ENCODE data around the gene LAMA5. TPM values are rescaled to one million over a fixed set of nuclear protein-coding genes. Genes with fewer than 3 reads are reported as not detected.

LAMA5 gene
- polyA plus RNA-seq, 3 donors: 0.05 TPM; not detected in 2

DNA sequence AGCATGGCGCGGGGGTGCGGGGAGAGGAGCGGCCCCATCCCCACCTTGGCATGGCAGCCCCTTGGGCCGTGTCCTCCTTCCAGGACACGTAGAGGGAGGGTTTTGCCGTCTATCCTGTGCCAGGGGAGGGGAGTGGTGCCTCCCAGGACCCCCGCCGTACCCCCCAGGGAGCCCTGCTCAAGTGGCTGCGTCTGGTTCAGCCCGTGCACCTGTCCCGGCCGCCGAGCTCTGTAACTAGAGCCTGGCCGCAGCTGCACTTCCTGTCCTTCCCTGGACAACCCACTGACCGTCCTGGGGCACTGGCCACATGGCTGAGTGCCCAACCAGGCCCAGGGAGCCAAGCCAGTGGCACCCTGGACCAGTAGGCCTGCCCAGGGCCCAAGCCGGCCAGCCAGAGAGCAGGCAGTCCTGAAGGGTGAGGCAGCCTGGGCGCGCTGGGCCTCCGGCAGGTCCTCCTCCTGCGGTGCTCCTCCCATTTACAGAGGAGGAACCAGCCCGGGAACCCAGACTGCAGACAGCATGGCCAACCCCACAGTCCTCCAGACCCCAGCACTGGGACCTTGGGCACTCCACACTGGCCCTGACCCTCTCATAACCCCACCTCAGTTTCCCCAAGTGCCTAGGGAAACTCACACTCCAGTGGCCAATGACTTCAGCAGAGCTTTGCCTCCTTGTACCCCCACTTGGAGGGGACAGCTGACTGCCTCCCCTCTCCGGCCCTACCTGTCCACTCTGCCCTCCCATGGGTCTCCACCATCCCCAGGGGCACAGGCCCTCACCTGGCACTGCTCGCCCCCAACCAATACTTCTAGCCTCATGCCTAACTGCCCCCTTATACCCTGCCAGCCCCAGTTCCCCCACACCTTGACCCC is 8.7 kb downstream of the LAMA5 start:
- Histone ChIP-seq H2AFZ (ENCODE audit: insufficient read depth, low read depth, low read length, poor library complexity, severe bottlenecking) (no peak overlapping the region), H4K20me1 (ENCODE audit: insufficient read depth, low read length) (no peaks in the 10 kb centered on the region), H3K4me1 (ENCODE audit: control insufficient read depth in 1 of 2, insufficient read depth in 2 of 2, low read length in 2 of 2) (no peaks in the 10 kb centered on the region), H3K4me3 (replicated peaks in 1 of 3; ENCODE audit: low read depth in 2 of 3, low read length in 3 of 3) (no peak overlapping the region), H3K4me2 (replicated peaks; ENCODE audit: extremely low read depth, low read length, poor library complexity, severe bottlenecking) (no peak overlapping the region), H3K27ac (ENCODE audit: low read depth in 1 of 2, low read length in 2 of 2) (no peak overlapping the region), H3K9ac (ENCODE audit: insufficient read depth, low read length, poor library complexity, severe bottlenecking) (no peak overlapping the region), H3K27me3 (ENCODE audit: control insufficient read depth in 2 of 2, insufficient read depth in 2 of 2, low read length in 2 of 2) (peaks cover 0 to 11% of the 10 kb centered on the region in 2 donors), H3K36me3 (replicated peaks in 1 of 2; ENCODE audit: control insufficient read depth in 1 of 2, insufficient read depth in 2 of 2, low read length in 2 of 2) (no peaks in the 10 kb centered on the region), H3K79me2 (ENCODE audit: insufficient read depth, low read length) (no peaks in the 10 kb centered on the region), H3K9me3 (replicated peaks in 1 of 2; ENCODE audit: control insufficient read depth in 1 of 2, insufficient read depth in 1 of 2, low read length in 2 of 2) (no peaks in the 10 kb centered on the region)
- H3K27ac Mint-ChIP-seq: no peak overlapping the region
- H3K4me3 Mint-ChIP-seq: no peak overlapping the region
- no peaks in the 10 kb centered on the region for H3K9me3 Mint-ChIP-seq
- TF ChIP-seq, protein P1, sequence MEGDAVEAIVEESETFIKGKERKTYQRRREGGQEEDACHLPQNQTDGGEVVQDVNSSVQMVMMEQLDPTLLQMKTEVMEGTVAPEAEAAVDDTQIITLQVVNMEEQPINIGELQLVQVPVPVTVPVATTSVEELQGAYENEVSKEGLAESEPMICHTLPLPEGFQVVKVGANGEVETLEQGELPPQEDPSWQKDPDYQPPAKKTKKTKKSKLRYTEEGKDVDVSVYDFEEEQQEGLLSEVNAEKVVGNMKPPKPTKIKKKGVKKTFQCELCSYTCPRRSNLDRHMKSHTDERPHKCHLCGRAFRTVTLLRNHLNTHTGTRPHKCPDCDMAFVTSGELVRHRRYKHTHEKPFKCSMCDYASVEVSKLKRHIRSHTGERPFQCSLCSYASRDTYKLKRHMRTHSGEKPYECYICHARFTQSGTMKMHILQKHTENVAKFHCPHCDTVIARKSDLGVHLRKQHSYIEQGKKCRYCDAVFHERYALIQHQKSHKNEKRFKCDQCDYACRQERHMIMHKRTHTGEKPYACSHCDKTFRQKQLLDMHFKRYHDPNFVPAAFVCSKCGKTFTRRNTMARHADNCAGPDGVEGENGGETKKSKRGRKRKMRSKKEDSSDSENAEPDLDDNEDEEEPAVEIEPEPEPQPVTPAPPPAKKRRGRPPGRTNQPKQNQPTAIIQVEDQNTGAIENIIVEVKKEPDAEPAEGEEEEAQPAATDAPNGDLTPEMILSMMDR (IDR thresholded peaks at IDR 0.05): no peak
- DNase-seq: no peak
- H3K4me1 Mint-ChIP-seq: no peaks in the 10 kb centered on the region
- intact Hi-C loops (cut with micrococcal nuclease): no loop called here
- no peaks in the 10 kb centered on the region for H3K36me3 Mint-ChIP-seq
- H3K27me3 Mint-ChIP-seq (ENCODE audit: low read depth in 3 of 3): peaks cover 3 to 26% (median 15%) of the 10 kb centered on the region in 3 donors
- WGBS (ENCODE audit: insufficient coverage): 91% methylated on average over 24 of the region's 24 CpGs

DNA sequence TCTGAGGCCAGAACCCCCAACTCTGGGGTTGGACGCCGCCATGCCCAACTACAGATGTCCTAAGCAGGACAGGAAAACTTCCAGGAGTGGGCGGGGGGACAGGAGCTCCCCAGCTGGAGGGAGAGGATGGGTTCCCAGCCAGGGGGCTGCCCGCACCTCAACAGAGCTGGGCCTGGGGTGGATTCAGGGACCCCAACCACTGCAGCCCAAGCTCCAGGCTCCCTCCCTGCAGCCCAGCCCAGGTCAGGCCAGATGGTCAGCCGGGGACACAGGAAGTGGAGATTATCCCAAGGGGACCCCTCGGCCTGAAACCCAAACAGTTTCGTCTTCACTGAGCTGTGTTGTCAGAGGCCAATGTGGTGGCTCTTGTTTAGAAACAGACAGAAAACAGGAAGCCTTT is 9.4 kb downstream of the LAMA5 start:
- H3K4me2 ChIP-seq (replicated peaks; ENCODE audit: extremely low read depth, low read length, poor library complexity, severe bottlenecking): no peak overlapping the region

More for the DNA sequence above, 9.4 kb downstream of the LAMA5 start:
- no peaks in the 10 kb centered on the region for H3K4me1 ChIP-seq (ENCODE audit: control insufficient read depth in 1 of 2, insufficient read depth in 2 of 2, low read length in 2 of 2)
- intact Hi-C loops (cut with micrococcal nuclease): no loop called here
- TF ChIP-seq, protein P1 (IDR thresholded peaks at IDR 0.05): no peak
- H4K20me1 ChIP-seq (ENCODE audit: insufficient read depth, low read length): no peaks in the 10 kb centered on the region
- Mint-ChIP-seq H3K27me3 (ENCODE audit: low read depth in 3 of 3) (peaks cover 3 to 26% (median 14%) of the 10 kb centered on the region in 3 donors), H3K27ac (no peak overlapping the region), H3K9me3 (no peaks in the 10 kb centered on the region), H3K4me1 (no peaks in the 10 kb centered on the region), H3K4me3 (no peak overlapping the region), H3K36me3 (no peaks in the 10 kb centered on the region)
- H3K36me3 ChIP-seq (replicated peaks in 1 of 2; ENCODE audit: control insufficient read depth in 1 of 2, insufficient read depth in 2 of 2, low read length in 2 of 2): no peaks in the 10 kb centered on the region
- H3K9ac ChIP-seq (ENCODE audit: insufficient read depth, low read length, poor library complexity, severe bottlenecking): no peak overlapping the region
- H3K27ac ChIP-seq (ENCODE audit: low read depth in 1 of 2, low read length in 2 of 2): no peak overlapping the region
- H3K79me2 ChIP-seq (ENCODE audit: insufficient read depth, low read length): no peaks in the 10 kb centered on the region
- H3K27me3 ChIP-seq (ENCODE audit: control insufficient read depth in 2 of 2, insufficient read depth in 2 of 2, low read length in 2 of 2): peaks cover 0 to 11% of the 10 kb centered on the region in 2 donors
- no peak for DNase-seq
- no peak overlapping the region for H2AFZ ChIP-seq (ENCODE audit: insufficient read depth, low read depth, low read length, poor library complexity, severe bottlenecking)
- no peak overlapping the region for H3K4me3 ChIP-seq (replicated peaks in 1 of 3; ENCODE audit: low read depth in 2 of 3, low read length in 3 of 3)
- no peaks in the 10 kb centered on the region for H3K9me3 ChIP-seq (replicated peaks in 1 of 2; ENCODE audit: control insufficient read depth in 1 of 2, insufficient read depth in 1 of 2, low read length in 2 of 2)
- 56% methylated on average over 5 of the region's 7 CpGs for WGBS (ENCODE audit: insufficient coverage)
